Gastrocnemius medialis (tissue), 4 donors: ENCODE data around the gene TATDN2. TPM values are rescaled to one million over a fixed set of nuclear protein-coding genes. Genes with fewer than 3 reads are reported as not detected.

Experiments
- ATAC-seq, 2 donors: fragments of 150-250 bp; one replicate each; pipeline ENCODE4 v1.9.1; 2016
- DNase-seq, 2 donors: peaks; one replicate each; pipeline ENCODE4 v3.0.0-alpha.2; 2019
- H3K27ac ChIP-seq, 4 donors: fragments of 200-600 bp; sonication (generic); 1 replicate in 1 of 4; 2 replicates in 3 of 4; pipeline ENCODE4 v1.5.1; 2016 to 2018; ENCODE audit warnings: mild to moderate bottlenecking in 2 of 4, moderate library complexity in 1 of 4
- H3K27me3 ChIP-seq, 3 donors: fragments of 200-600 bp; sonication (generic) in 2 of 3; 1 replicate in 1 of 3; 2 replicates in 2 of 3; pipeline versions ENCODE4 v1.5.1 to v1.6.0; 2016 to 2019; ENCODE audit warnings: mild to moderate bottlenecking in 1 of 3, moderate library complexity in 1 of 3
- H3K36me3 ChIP-seq, 2 donors: fragments of 200-600 bp; sonication (generic) in 1 of 2; one replicate each; pipeline ENCODE4 v1.5.1; 2017 to 2018
- H3K4me1 ChIP-seq, 2 donors: fragments of 200-600 bp; sonication (generic) in 1 of 2; one replicate each; pipeline ENCODE4 v1.5.1; 2016 to 2017; ENCODE audit warnings: mild to moderate bottlenecking in 2 of 2
- H3K4me3 ChIP-seq, 4 donors: fragments of 200-600 bp; sonication (generic) in 3 of 4; 1 replicate in 1 of 4; 2 replicates in 3 of 4; pipeline ENCODE4 v1.5.1; 2016 to 2019; ENCODE audit warnings: mild to moderate bottlenecking in 2 of 4
- H3K9me3 ChIP-seq, 3 donors: fragments of 200-600 bp; sonication (generic) in 2 of 3; 1 replicate in 1 of 3; 2 replicates in 2 of 3; pipeline ENCODE4 v1.5.1; 2016 to 2019
- CTCF ChIP-seq, 5 experiments: fragments of 450-650 bp in 3 of 5; fragments of 200-600 bp in 2 of 5; sonication (generic) in 2 of 5; IDR thresholded peaks in 4 of 5; conservative IDR thresholded peaks in 1 of 5; 1 replicate in 4 of 5; 2 replicates in 1 of 5; pipeline ENCODE4 v1.5.1; 2016 to 2019; ENCODE audit warnings: antibody characterized with exemption in 5 of 5, mild to moderate bottlenecking in 3 of 5, moderate library complexity in 3 of 5
- POLR2A ChIP-seq, 2 donors: fragments of 450-650 bp; IDR thresholded peaks; one replicate each; pipeline ENCODE4 v1.6.1; 2017; ENCODE audit warnings: antibody characterized with exemption in 2 of 2, mild to moderate bottlenecking in 2 of 2, moderate library complexity in 2 of 2
- in situ Hi-C, 4 donors: fragments of 200-750 bp; cut with MboI; loops; one replicate each; pipeline versions ENCODE4 v1.15.0 to v1.8.0; 2017; ENCODE audit warnings: low sequenced_read_pairs in 4 of 4
- intact Hi-C: fragments of 100-400 bp; cut with DNase I; formaldehyde crosslinking; loops from one replicate; pipeline ENCODE4 v1.15.1; 2023; ENCODE audit warnings: low total_unique reads
- total RNA-seq, 4 donors: library from RNA; depleted of rRNA; stranded (reverse); fragments of >200 nt; gene quantifications; one replicate each; pipeline versions ENCODE4 v1.1.0 to v1.2.3, GENCODE V29; 2016

The TATDN2 gene
- total RNA-seq, 4 donors from 2014 or later = 10.9 to 11.5 (median 10.9) TPM

GRCh38 chr3:10303105-10303504 lies 54.8 kb downstream of the TATDN2 start:
- Histone ChIP-seq H3K36me3 (peaks cover 0 to 91% of the 10 kb centered on the region in 2 donors), H3K4me1 (peaks cover 0 to 6% of the 10 kb centered on the region in 2 donors), H3K4me3 (no peak overlapping the region), H3K27me3 (no peaks in the 10 kb centered on the region), H3K9me3 (no peaks in the 10 kb centered on the region), H3K27ac (no peak overlapping the region)
- no peak for TF ChIP-seq CTCF (IDR thresholded peaks at IDR 0.05 in 4 of 5, conservative IDR thresholded peaks at IDR 0.05 in 1 of 5)
- no peak for TF ChIP-seq POLR2A (IDR thresholded peaks at IDR 0.05)
- in situ Hi-C loops = no loop called here
- DNase-seq = no peak
- intact Hi-C loops = no loop called here
- no peak for ATAC-seq

GRCh38 chr3:10303785-10304184 lies 55.5 kb downstream of the TATDN2 start:
- no peaks in the 10 kb centered on the region for H3K9me3 ChIP-seq
- H3K27ac ChIP-seq = no peak overlapping the region
- ATAC-seq = no peak
- in situ Hi-C loops = no loop called here
- H3K4me1 ChIP-seq = peaks cover 0 to 6% of the 10 kb centered on the region in 2 donors
- no peak for DNase-seq
- peaks cover 0 to 95% of the 10 kb centered on the region in 2 donors for H3K36me3 ChIP-seq
- TF ChIP-seq CTCF (IDR thresholded peaks at IDR 0.05 in 4 of 5, conservative IDR thresholded peaks at IDR 0.05 in 1 of 5) (no peak), POLR2A (IDR thresholded peaks at IDR 0.05) (no peak)
- intact Hi-C loops = no loop called here
- no peak overlapping the region for H3K4me3 ChIP-seq
- no peaks in the 10 kb centered on the region for H3K27me3 ChIP-seq

- in situ Hi-C loops (no loop called here), intact Hi-C loops (no loop called here)
- no peak for ATAC-seq
- Histone ChIP-seq H3K27me3 (no peaks in the 10 kb centered on the region), H3K27ac (peak overlapping the region; percentile 23 to 55 (median 28)), H3K9me3 (no peaks in the 10 kb centered on the region), H3K4me3 (no peak overlapping the region), H3K36me3 (peaks cover 0 to 88% of the 10 kb centered on the region in 2 donors), H3K4me1 (peaks cover 0 to 6% of the 10 kb centered on the region in 2 donors)
- no peak for DNase-seq
- no peak for TF ChIP-seq POLR2A (IDR thresholded peaks at IDR 0.05)
- TF ChIP-seq CTCF (IDR thresholded peaks at IDR 0.05 in 4 of 5, conservative IDR thresholded peaks at IDR 0.05 in 1 of 5) = no peak
Observed at GRCh38 chr3:10304905-10305304, 56.6 kb downstream of the TATDN2 start.

DNA sequence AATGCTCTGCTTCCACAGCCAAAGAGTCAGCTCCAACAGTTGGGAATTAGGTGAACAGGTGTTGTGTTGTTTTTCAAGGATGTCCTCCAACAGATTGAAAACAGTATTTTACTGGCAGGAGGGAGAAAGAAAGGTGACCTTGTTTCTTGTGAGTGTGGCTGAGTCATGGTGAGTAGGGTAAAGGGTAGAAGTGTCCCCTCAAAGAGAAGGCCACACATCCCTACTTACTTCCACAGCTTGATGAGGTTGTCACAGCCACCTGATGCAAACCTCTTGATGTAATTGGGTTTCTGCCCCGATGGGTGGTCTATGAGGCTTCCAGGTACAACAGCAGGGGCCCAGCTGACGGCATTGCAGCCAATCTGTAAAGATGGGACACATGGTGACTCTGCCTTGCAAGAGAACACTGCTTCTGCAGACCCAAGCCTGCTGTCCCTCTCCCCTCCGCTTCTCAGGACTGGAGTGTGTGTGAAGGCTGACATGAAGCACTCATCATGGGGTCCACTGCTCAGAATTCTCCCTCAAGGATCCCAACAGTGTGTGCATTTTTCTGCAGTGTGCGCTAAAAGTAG lies 57.2 kb downstream of the TATDN2 start:
- no peaks in the 10 kb centered on the region for H3K9me3 ChIP-seq
- intact Hi-C loops (no loop called here), in situ Hi-C loops (no loop called here)
- ATAC-seq (peak; percentile 22 to 35), DNase-seq (no peak)
- TF ChIP-seq CTCF (IDR thresholded peaks at IDR 0.05 in 4 of 5, conservative IDR thresholded peaks at IDR 0.05 in 1 of 5) = no peak
- no peak for TF ChIP-seq POLR2A (IDR thresholded peaks at IDR 0.05)
- H3K27me3 ChIP-seq = no peaks in the 10 kb centered on the region
- peaks cover 0 to 6% of the 10 kb centered on the region in 2 donors for H3K4me1 ChIP-seq
- H3K27ac ChIP-seq = peak overlapping the region; percentile 23 to 55 (median 28)
- no peak overlapping the region for H3K4me3 ChIP-seq
- H3K36me3 ChIP-seq = peaks cover 0 to 88% of the 10 kb centered on the region in 2 donors

GRCh38 chr3:10306156-10306555 lies 57.9 kb downstream of the TATDN2 start:
- TF ChIP-seq CTCF (IDR thresholded peaks at IDR 0.05 in 4 of 5, conservative IDR thresholded peaks at IDR 0.05 in 1 of 5) = no peak
- H3K27me3 ChIP-seq = no peaks in the 10 kb centered on the region
- H3K4me1 ChIP-seq = peaks cover 0 to 6% of the 10 kb centered on the region in 2 donors
- no peak for DNase-seq
- no peak overlapping the region for H3K4me3 ChIP-seq
- no peaks in the 10 kb centered on the region for H3K9me3 ChIP-seq
- intact Hi-C loops (no loop called here), in situ Hi-C loops (no loop called here)
- no peak for ATAC-seq
- peaks cover 0 to 88% of the 10 kb centered on the region in 2 donors for H3K36me3 ChIP-seq
- peak overlapping the region in 3 of 4 donors; percentile 23 to 55 (median 38) for H3K27ac ChIP-seq
